ENCODE data around the gene EPS15. TPM values are rescaled to one million over a fixed set of nuclear protein-coding genes. Genes with fewer than 3 reads are reported as not detected.

EPS15 gene
- total and polyA plus RNA-seq, 2 donors from 2014 or later: 17.5 to 91.3 TPM

GRCh38 chr1:51518586-51519047 lies 449 bp downstream of the EPS15 start:
- no peak for FAIRE-seq
- H3K36me3 ChIP-seq (ENCODE audit: control insufficient read depth in 2 of 3, insufficient read depth in 3 of 3, low read length in 3 of 3): no peaks in the 10 kb centered on the region
- H3K27me3 ChIP-seq (ENCODE audit: control insufficient read depth, insufficient read depth, low read length): no peaks in the 10 kb centered on the region
- no peaks in the 10 kb centered on the region for H3K9me3 ChIP-seq (ENCODE audit: control insufficient read depth in 2 of 3, insufficient read depth in 1 of 3, low read length in 3 of 3)
- H3K27ac ChIP-seq (ENCODE audit: low read depth in 2 of 2, low read length in 2 of 2): peak overlapping the region; percentile 91 to 93
- peak in 4 of 5 donors; percentile 65 to 90 (median 72) for DNase-seq
- intact Hi-C loops (cut with DNase I): no loop called here
- peaks cover 5 to 25% (median 10%) of the 10 kb centered on the region in 3 donors for H3K4me1 ChIP-seq (ENCODE audit: control insufficient read depth in 2 of 3, insufficient read depth in 2 of 3, low read depth in 1 of 3, low read length in 3 of 3)
- peak overlapping the region; percentile 69 to 96 (median 93) for H3K4me3 ChIP-seq (ENCODE audit: low read length in 3 of 3)
- peak overlapping the region; percentile 50 to 96 (median 90) for H3K9ac ChIP-seq (ENCODE audit: low read length in 3 of 3)
- TF ChIP-seq, protein P1, sequence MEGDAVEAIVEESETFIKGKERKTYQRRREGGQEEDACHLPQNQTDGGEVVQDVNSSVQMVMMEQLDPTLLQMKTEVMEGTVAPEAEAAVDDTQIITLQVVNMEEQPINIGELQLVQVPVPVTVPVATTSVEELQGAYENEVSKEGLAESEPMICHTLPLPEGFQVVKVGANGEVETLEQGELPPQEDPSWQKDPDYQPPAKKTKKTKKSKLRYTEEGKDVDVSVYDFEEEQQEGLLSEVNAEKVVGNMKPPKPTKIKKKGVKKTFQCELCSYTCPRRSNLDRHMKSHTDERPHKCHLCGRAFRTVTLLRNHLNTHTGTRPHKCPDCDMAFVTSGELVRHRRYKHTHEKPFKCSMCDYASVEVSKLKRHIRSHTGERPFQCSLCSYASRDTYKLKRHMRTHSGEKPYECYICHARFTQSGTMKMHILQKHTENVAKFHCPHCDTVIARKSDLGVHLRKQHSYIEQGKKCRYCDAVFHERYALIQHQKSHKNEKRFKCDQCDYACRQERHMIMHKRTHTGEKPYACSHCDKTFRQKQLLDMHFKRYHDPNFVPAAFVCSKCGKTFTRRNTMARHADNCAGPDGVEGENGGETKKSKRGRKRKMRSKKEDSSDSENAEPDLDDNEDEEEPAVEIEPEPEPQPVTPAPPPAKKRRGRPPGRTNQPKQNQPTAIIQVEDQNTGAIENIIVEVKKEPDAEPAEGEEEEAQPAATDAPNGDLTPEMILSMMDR (IDR thresholded peaks at IDR 0.05; ENCODE audit: borderline replicate concordance, extremely low read depth, insufficient read depth): no peak

GRCh38 chr1:51518033-51518585 lies 957 bp downstream of the EPS15 start:
- no peaks in the 10 kb centered on the region for H3K36me3 ChIP-seq (ENCODE audit: control insufficient read depth in 2 of 3, insufficient read depth in 3 of 3, low read length in 3 of 3)
- peaks cover 5 to 29% (median 11%) of the 10 kb centered on the region in 3 donors for H3K4me1 ChIP-seq (ENCODE audit: control insufficient read depth in 2 of 3, insufficient read depth in 2 of 3, low read depth in 1 of 3, low read length in 3 of 3)
- peak overlapping the region; percentile 69 to 96 (median 93) for H3K4me3 ChIP-seq (ENCODE audit: low read length in 3 of 3)
- intact Hi-C loops (cut with DNase I): no loop called here
- H3K9ac ChIP-seq (ENCODE audit: low read length in 3 of 3): peak overlapping the region; percentile 50 to 96 (median 90)
- H3K9me3 ChIP-seq (ENCODE audit: control insufficient read depth in 2 of 3, insufficient read depth in 1 of 3, low read length in 3 of 3): no peaks in the 10 kb centered on the region
- H3K27ac ChIP-seq (ENCODE audit: low read depth in 2 of 2, low read length in 2 of 2): peak overlapping the region; percentile 91 to 93
- TF ChIP-seq, protein P1 (IDR thresholded peaks at IDR 0.05; ENCODE audit: borderline replicate concordance, extremely low read depth, insufficient read depth): no peak
- FAIRE-seq (no peak), DNase-seq (peak; percentile 48 to 78 (median 66))
- no peaks in the 10 kb centered on the region for H3K27me3 ChIP-seq (ENCODE audit: control insufficient read depth, insufficient read depth, low read length)

DNA sequence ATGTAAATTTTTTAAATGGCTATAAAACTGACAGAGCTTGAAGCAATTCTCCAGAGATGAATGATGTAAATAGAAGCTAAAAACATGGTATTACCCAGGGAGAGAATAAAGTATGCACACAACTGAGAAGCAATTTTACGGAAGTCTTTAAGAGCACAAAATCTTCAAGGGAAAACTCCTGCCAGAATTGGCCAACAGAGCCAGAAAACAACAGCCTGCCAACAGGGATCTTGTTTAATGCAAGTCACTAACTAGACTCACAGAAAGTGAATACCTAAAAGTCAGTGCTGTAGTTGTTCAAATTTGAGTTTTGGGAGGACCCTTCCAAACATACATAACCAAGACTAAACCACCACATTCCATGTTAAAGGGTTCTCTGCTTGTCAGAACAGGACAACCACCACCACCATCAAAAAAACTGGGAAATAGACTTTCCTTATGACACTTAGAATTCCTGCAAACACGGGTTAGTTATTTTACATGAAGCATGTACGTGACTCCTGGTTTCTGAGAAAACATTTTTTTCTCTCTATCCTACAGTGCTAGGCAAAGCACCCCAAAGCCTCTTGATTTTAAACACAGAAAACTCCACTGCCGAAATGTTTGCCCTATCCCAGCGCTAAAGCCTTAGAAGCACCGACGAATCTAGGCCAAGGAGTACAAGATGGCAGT lies 1.6 kb downstream of the EPS15 start:
- peak overlapping the region; percentile 50 to 96 (median 90) for H3K9ac ChIP-seq (ENCODE audit: low read length in 3 of 3)
- intact Hi-C loops (cut with DNase I): no loop called here
- FAIRE-seq: no peak
- H3K27me3 ChIP-seq (ENCODE audit: control insufficient read depth, insufficient read depth, low read length): no peaks in the 10 kb centered on the region
- H3K36me3 ChIP-seq (ENCODE audit: control insufficient read depth in 2 of 3, insufficient read depth in 3 of 3, low read length in 3 of 3): no peaks in the 10 kb centered on the region
- H3K27ac ChIP-seq (ENCODE audit: low read depth in 2 of 2, low read length in 2 of 2): peak overlapping the region; percentile 91 to 93
- TF ChIP-seq, protein P1 (IDR thresholded peaks at IDR 0.05; ENCODE audit: borderline replicate concordance, extremely low read depth, insufficient read depth): no peak
- no peaks in the 10 kb centered on the region for H3K9me3 ChIP-seq (ENCODE audit: control insufficient read depth in 2 of 3, insufficient read depth in 1 of 3, low read length in 3 of 3)
- H3K4me3 ChIP-seq (ENCODE audit: low read length in 3 of 3): peak overlapping the region; percentile 69 to 96 (median 93)
- DNase-seq: peak in 2 of 5 donors; percentile 27 to 31
- H3K4me1 ChIP-seq (ENCODE audit: control insufficient read depth in 2 of 3, insufficient read depth in 2 of 3, low read depth in 1 of 3, low read length in 3 of 3): peaks cover 5 to 31% (median 15%) of the 10 kb centered on the region in 3 donors
